ENCODE measurements around the gene OR4F6.

The OR4F6 gene

GRCh38 chr15:101805605-101806345 is 2.5 kb downstream of the OR4F6 start:
- DNase-seq: no peak

GRCh38 chr15:101807345-101807945 is 4.1 kb downstream of the OR4F6 start:
- no peak for DNase-seq

- DNase-seq: no peak
Measured at GRCh38 chr15:101808201-101808600, 4.9 kb downstream of the OR4F6 start.

GRCh38 chr15:101810456-101810855 is 7.1 kb downstream of the OR4F6 start:
- DNase-seq: no peak

GRCh38 chr15:101810876-101811275 is 7.6 kb downstream of the OR4F6 start:
- DNase-seq: no peak

- DNase-seq: no peak
Measured at GRCh38 chr15:101811902-101812301, 8.6 kb downstream of the OR4F6 start, which contains the start of gene OR4F15. Gene OR4F15, plus strand, starts transcription at chr15:101812202. Its CDS starts 5,985 bp downstream, at chr15:101818187.

- DNase-seq: no peak
Measured at GRCh38 chr15:101813803-101814534, 10.7 kb downstream of the OR4F6 start.

GRCh38 chr15:101820781-101821180 is 17.5 kb downstream of the OR4F6 start:
- no peak for DNase-seq

GRCh38 chr15:101827257-101827656 is 23.9 kb downstream of the OR4F6 start:
- DNase-seq: no peak

GRCh38 chr15:101828774-101829173 is 25.5 kb downstream of the OR4F6 start:
- DNase-seq: no peak

- DNase-seq: no peak
Measured at GRCh38 chr15:101841656-101842055, 38.3 kb downstream of the OR4F6 start.

- no peak for DNase-seq
Measured at GRCh38 chr15:101844916-101845315, 41.6 kb downstream of the OR4F6 start.

- no peak for DNase-seq
Measured at GRCh38 chr15:101852356-101852755, 49.0 kb downstream of the OR4F6 start.
